NT2/D1 (cell line): ENCODE measurements around the gene TMEM8B.

ENCODE experiments used
- SUZ12 ChIP-seq: IDR thresholded peaks from 2 replicates; pipeline ENCODE4 v1.6.1; 2011; ENCODE audit not compliant: insufficient read length, insufficient read depth; ENCODE audit errors: extremely low read depth
- ZNF274 ChIP-seq: IDR thresholded peaks from 2 replicates; pipeline ENCODE4 v1.6.1; 2011; ENCODE audit warnings: mild to moderate bottlenecking, low read depth, low read length

DNA sequence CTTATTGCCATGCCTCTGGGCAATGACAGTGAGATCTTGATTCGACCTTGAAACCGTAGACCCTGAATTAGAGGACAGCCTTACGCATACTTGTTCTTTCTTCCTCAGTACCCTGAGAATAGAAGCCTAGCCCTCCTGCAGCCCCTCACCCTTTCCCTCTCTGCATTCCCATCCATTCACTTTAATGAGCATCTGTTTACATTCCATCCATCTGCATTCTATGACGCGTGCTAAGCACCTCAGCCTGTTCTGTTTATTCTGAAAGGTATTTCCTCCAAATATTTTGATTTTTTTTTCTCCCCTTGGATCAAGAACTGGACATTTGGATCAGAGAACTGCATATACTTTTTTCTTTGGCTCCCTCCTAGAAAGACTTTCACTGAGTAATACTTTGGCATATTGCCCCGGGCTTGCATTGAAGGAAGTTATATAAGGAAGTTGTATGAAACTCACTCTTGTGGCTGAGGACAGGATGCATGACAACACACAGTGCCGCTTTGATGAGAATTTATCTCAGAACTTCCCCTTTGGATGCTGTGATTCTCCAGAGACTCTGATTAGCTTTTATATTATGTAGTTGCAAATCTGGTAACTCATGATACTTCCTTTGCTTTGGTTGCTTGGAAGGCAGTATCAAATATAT, 15.7 kb downstream of the TMEM8B start:
- TF ChIP-seq SUZ12 (no peak), ZNF274 (no peak)
